Upper lobe of left lung (tissue), 6 donors: ENCODE results near the gene CHRNB1. TPM values are rescaled to one million over a fixed set of nuclear protein-coding genes. Genes with fewer than 3 reads are reported as not detected.

Experiments
- ATAC-seq, 2 donors: fragments of 200-7000 bp; cut with Tn5 transposase; one replicate each; pipeline ENCODE4 v1.9.1; 2022; ENCODE audit warnings: mild to moderate bottlenecking in 2 of 2, moderate library complexity in 2 of 2; ENCODE audit not compliant: low FRiP score in 2 of 2
- DNase-seq, 2 donors: peaks; one replicate each; pipeline ENCODE4 v3.0.0-alpha.2; 2019 to 2020
- H3K27ac ChIP-seq, 4 donors: fragments of 200-600 bp; sonication (generic); one replicate each; pipeline ENCODE4 v1.5.1; 2016 to 2019
- H3K27me3 ChIP-seq, 4 donors: fragments of 200-600 bp; sonication (generic); one replicate each; pipeline ENCODE4 v1.5.1; 2017 to 2019
- H3K36me3 ChIP-seq, 4 donors: fragments of 200-600 bp; sonication (generic); one replicate each; pipeline ENCODE4 v1.5.1; 2016 to 2019
- H3K4me1 ChIP-seq, 4 donors: fragments of 200-600 bp; sonication (generic); one replicate each; pipeline ENCODE4 v1.5.1; 2018 to 2019
- H3K4me3 ChIP-seq, 4 donors: fragments of 200-600 bp; sonication (generic); one replicate each; pipeline ENCODE4 v1.5.1; 2017 to 2019; ENCODE audit warnings: mild to moderate bottlenecking in 2 of 4, moderate library complexity in 1 of 4
- H3K9me3 ChIP-seq, 4 donors: fragments of 200-600 bp; sonication (generic); one replicate each; pipeline ENCODE4 v1.5.1; 2018 to 2019
- EP300 ChIP-seq, 4 donors: sonication (generic); formaldehyde crosslinking; IDR thresholded peaks; one replicate each; pipeline ENCODE4 v1.5.1; 2017; ENCODE audit warnings: antibody characterized with exemption in 4 of 4, control low read depth in 2 of 4
- POLR2A ChIP-seq, 4 donors: fragments of 450-650 bp; IDR thresholded peaks; one replicate each; pipeline ENCODE4 v1.5.1; 2016 to 2017; ENCODE audit warnings: antibody characterized with exemption in 4 of 4, mild to moderate bottlenecking in 2 of 4
- POLR2AphosphoS5 ChIP-seq, 2 donors: sonication (generic); formaldehyde crosslinking; IDR thresholded peaks; one replicate each; pipeline ENCODE4 v1.5.1; 2017; ENCODE audit warnings: antibody characterized with exemption in 2 of 2
- WGBS, 2 donors: methylation state at CpG; one replicate each; pipeline ENCODE4 v1.1.5; 2017 to 2018; 5-methylcytosine and 5-hydroxymethylcytosine counted together
- total RNA-seq, 6 donors: library from RNA; depleted of rRNA in 4 of 6; stranded (reverse); fragments of >200 nt in 4 of 6; gene quantifications; one replicate each; pipeline versions ENCODE4 v1.1.0 to v1.2.1, GENCODE V29; 2016 to 2021
- TF ChIP-seq, protein P1 (sequence below), 6 experiments: fragments of 450-650 bp in 4 of 6; fragments of 200-600 bp in 2 of 6; sonication (generic) in 2 of 6; IDR thresholded peaks; one replicate each; pipeline ENCODE4 v1.5.1; 2016 to 2019; ENCODE audit warnings: antibody characterized with exemption in 6 of 6
- donor health status: DM: no; HTN: no; CAD: no; lungs with moderate emphysema.
- donor health status: DM: no; HTN: yes; CAD: no; lungs with severe emphysema.

Gene CHRNB1
- total RNA-seq, 6 donors from 2014 or later = 1.9 to 11.5 (median 7.0) TPM

DNA sequence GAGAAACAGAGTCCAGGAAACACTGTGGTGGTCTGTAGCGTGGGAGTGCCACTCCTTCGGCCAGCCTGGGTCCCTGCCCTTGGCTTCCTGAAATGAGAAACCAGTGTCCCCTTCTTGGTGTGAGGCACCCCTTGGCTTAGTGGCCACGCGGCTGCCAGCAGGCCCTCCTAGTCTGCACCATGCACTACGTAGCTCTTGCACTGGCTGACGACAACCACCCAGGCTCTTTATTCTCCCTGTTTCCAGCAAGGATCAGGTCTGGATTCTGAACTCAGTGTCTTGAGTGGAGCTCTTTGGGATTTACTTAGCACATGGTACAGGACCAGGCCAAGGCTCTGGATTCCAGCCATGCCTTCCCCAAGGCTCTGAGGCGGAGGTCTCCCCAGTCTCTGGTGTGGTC, 17.3 kb upstream of the CHRNB1 start:
- no peaks in the 10 kb centered on the region for H3K36me3 ChIP-seq
- H3K27ac ChIP-seq = no peak overlapping the region
- H3K4me3 ChIP-seq = no peak overlapping the region
- no peaks in the 10 kb centered on the region for H3K9me3 ChIP-seq
- no peaks in the 10 kb centered on the region for H3K27me3 ChIP-seq
- H3K4me1 ChIP-seq = no peaks in the 10 kb centered on the region
- DNase-seq (no peak), ATAC-seq (no peak)
- TF ChIP-seq POLR2AphosphoS5 (IDR thresholded peaks at IDR 0.05) (no peak), POLR2A (IDR thresholded peaks at IDR 0.05) (no peak), EP300 (IDR thresholded peaks at IDR 0.05) (no peak)
- TF ChIP-seq, protein P1, sequence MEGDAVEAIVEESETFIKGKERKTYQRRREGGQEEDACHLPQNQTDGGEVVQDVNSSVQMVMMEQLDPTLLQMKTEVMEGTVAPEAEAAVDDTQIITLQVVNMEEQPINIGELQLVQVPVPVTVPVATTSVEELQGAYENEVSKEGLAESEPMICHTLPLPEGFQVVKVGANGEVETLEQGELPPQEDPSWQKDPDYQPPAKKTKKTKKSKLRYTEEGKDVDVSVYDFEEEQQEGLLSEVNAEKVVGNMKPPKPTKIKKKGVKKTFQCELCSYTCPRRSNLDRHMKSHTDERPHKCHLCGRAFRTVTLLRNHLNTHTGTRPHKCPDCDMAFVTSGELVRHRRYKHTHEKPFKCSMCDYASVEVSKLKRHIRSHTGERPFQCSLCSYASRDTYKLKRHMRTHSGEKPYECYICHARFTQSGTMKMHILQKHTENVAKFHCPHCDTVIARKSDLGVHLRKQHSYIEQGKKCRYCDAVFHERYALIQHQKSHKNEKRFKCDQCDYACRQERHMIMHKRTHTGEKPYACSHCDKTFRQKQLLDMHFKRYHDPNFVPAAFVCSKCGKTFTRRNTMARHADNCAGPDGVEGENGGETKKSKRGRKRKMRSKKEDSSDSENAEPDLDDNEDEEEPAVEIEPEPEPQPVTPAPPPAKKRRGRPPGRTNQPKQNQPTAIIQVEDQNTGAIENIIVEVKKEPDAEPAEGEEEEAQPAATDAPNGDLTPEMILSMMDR (IDR thresholded peaks at IDR 0.05) = no peak
- 88 to 93% methylated on average over 7 of the region's 7 CpGs for WGBS, 2 donors

DNA sequence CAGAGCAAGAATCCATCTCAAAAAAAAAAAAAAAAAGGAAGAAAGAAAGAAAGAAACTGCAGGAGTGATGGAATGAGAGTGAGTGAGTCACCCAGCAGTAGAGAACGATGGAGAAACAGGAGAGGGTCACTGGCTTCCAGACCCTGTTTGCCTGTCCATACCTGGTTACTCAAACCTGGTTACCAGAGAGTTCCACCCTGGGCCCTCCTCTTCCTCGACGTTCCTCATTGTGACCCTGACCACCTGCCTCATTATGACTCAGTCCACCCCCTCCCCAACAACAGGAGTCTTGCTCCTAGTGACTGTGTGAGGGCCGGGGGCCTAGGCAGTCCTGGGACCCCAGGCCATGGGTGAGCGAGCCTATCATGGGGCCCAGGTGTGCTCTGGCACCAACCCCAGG, 16.3 kb upstream of the CHRNB1 start, which contains the start of gene SPEM3:
SPEM3 (plus strand) TSS at position 301 of the 400 bp plus-strand sequence; CDS start at position 347, 46 bp downstream.
- ATAC-seq = no peak
- Histone ChIP-seq H3K36me3 (no peaks in the 10 kb centered on the region), H3K4me3 (no peak within 1 kb of the TSS), H3K27ac (no peak within 1 kb of the TSS), H3K9me3 (no peaks in the 10 kb centered on the region), H3K4me1 (no peaks in the 10 kb centered on the region), H3K27me3 (no peaks in the 10 kb centered on the region)
- TF ChIP-seq, protein P1 (IDR thresholded peaks at IDR 0.05) = no peak
- TF ChIP-seq POLR2AphosphoS5 (IDR thresholded peaks at IDR 0.05) = no peak
- no peak for TF ChIP-seq POLR2A (IDR thresholded peaks at IDR 0.05)
- 75 to 77% methylated on average over 5 of the region's 5 CpGs for WGBS, 2 donors
- no peak for DNase-seq

DNA sequence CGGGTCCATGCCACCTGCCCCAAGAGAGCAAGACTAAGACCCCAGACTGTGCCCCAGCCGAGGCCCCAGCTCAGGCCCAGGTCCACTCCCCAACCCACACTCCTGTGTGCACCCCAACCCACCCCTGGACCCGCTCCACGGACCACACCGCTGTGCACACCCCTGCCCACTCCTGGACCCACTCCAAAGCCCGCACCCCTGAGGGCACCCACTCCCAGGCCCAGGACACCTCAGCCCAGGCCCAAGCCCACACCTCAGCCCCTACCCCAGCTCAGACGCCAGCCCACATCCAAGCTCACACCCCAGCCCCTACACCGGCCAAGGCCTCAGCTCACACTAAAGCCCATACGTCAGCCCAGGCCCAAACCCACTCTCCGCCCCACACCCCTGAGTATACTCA, 15.1 kb upstream of the CHRNB1 start:
- no peaks in the 10 kb centered on the region for H3K27me3 ChIP-seq
- ATAC-seq = no peak

DNA sequence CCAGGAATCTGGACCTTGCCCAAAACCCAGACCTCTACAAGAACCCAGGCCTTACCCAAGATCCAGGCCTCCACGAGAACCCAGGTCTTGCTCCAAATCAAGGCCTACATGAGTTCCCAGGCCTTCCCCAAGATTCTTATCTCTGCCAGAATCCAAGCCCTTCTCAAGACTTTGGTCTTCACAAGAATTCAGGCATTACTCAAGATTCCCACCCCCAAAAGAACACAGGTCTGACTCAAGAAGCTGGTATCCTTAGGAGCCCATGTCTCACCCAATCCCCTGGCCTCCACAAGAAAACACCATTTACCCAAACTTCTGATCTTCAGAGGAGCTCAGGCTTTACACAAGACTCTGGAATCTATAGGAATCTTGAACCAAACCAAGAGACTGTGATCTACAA, 13.6 kb upstream of the CHRNB1 start:
- ATAC-seq (no peak), DNase-seq (no peak)
- H3K27ac ChIP-seq = no peak overlapping the region
- no peaks in the 10 kb centered on the region for H3K9me3 ChIP-seq
- H3K4me1 ChIP-seq = peaks cover 9 to 14% (median 11%) of the 10 kb centered on the region in 4 donors
- WGBS, 2 donors = 82% methylated on average over 1 of the region's 1 CpG; no CpG with 5 or more reads in 1 of the 2 donors
- TF ChIP-seq, protein P1 (IDR thresholded peaks at IDR 0.05) = no peak
- no peak for TF ChIP-seq POLR2A (IDR thresholded peaks at IDR 0.05)
- TF ChIP-seq EP300 (IDR thresholded peaks at IDR 0.05) = no peak
- TF ChIP-seq POLR2AphosphoS5 (IDR thresholded peaks at IDR 0.05) = no peak
- no peaks in the 10 kb centered on the region for H3K27me3 ChIP-seq
- H3K4me3 ChIP-seq = no peak overlapping the region
- no peaks in the 10 kb centered on the region for H3K36me3 ChIP-seq

More for the DNA sequence above, 15.1 kb upstream of the CHRNB1 start:
- no peak overlapping the region for H3K27ac ChIP-seq
- 90 to 93% methylated on average over 8 to 10 of the region's 10 CpGs for WGBS, 2 donors
- no peaks in the 10 kb centered on the region for H3K36me3 ChIP-seq
- DNase-seq = peak in 1 of 2 donors; percentile 70
- TF ChIP-seq POLR2AphosphoS5 (IDR thresholded peaks at IDR 0.05) (no peak), POLR2A (IDR thresholded peaks at IDR 0.05) (no peak), EP300 (IDR thresholded peaks at IDR 0.05) (no peak)
- TF ChIP-seq, protein P1 (IDR thresholded peaks at IDR 0.05) = no peak
- H3K9me3 ChIP-seq = no peaks in the 10 kb centered on the region
- H3K4me1 ChIP-seq = peaks cover 0 to 1% (median under 1%) of the 10 kb centered on the region in 4 donors
- no peak overlapping the region for H3K4me3 ChIP-seq

DNA sequence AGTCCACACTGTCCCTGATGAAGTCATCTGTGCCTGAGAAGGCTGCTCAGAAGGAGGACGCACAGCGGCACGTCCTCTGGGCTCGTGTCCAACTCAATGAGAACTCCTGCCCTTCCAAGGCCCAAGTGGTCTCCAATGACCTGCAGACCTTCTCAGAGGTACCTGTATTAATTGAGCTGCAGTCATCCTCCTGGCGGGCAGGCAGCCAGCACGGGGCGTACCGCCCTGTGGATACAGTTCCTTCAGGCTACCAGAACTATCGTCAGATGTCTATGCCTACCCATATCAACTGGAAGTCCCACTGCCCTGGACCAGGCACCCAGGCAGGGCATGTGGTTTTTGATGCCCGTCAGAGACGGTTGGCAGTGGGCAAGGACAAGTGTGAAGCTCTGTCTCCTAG, 12.6 kb upstream of the CHRNB1 start:
- Histone ChIP-seq H3K27me3 (no peaks in the 10 kb centered on the region), H3K27ac (no peak overlapping the region), H3K9me3 (no peaks in the 10 kb centered on the region), H3K4me3 (no peak overlapping the region), H3K4me1 (peaks cover 20 to 25% (median 21%) of the 10 kb centered on the region in 4 donors), H3K36me3 (no peaks in the 10 kb centered on the region)
- ATAC-seq (no peak), DNase-seq (peak in 1 of 2 donors; percentile 76)
- WGBS, 2 donors = 93 to 97% methylated on average over 9 to 11 of the region's 11 CpGs
- TF ChIP-seq, protein P1 (IDR thresholded peaks at IDR 0.05) = no peak
- TF ChIP-seq EP300 (IDR thresholded peaks at IDR 0.05) (no peak), POLR2A (IDR thresholded peaks at IDR 0.05) (no peak), POLR2AphosphoS5 (IDR thresholded peaks at IDR 0.05) (no peak)
